ENCODE measurements around the gene S1PR3. TPM values are rescaled to one million over a fixed set of nuclear protein-coding genes. Genes with fewer than 3 reads are reported as not detected.

Gene S1PR3
- total RNA-seq, 4 donors from 2014 or later = 4.3 to 13.5 (median 5.6) TPM

DNA sequence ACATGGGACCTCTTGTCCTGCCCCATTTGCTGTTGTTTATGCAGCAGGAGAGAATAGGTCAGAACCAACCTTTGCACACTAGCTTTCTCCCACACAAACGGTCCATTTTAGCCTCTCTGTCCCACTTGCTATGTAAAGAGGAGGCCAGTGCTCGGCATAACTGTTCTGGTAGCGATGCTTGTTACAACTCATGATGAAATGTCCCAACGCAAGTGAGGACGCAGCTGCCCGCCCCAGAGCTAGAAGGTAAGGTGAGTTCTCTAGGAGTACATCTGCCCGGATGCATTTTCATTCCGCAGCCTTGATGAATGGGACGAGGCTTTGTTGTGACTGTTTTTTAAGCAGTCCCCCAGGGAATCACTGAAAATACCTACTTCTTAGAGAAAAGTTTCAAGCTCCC lies 14.1 kb downstream of the S1PR3 start:
- H3K27me3 ChIP-seq = no peaks in the 10 kb centered on the region
- H3K9me3 ChIP-seq = no peaks in the 10 kb centered on the region
- TF ChIP-seq, protein P1, sequence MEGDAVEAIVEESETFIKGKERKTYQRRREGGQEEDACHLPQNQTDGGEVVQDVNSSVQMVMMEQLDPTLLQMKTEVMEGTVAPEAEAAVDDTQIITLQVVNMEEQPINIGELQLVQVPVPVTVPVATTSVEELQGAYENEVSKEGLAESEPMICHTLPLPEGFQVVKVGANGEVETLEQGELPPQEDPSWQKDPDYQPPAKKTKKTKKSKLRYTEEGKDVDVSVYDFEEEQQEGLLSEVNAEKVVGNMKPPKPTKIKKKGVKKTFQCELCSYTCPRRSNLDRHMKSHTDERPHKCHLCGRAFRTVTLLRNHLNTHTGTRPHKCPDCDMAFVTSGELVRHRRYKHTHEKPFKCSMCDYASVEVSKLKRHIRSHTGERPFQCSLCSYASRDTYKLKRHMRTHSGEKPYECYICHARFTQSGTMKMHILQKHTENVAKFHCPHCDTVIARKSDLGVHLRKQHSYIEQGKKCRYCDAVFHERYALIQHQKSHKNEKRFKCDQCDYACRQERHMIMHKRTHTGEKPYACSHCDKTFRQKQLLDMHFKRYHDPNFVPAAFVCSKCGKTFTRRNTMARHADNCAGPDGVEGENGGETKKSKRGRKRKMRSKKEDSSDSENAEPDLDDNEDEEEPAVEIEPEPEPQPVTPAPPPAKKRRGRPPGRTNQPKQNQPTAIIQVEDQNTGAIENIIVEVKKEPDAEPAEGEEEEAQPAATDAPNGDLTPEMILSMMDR (IDR thresholded peaks at IDR 0.05) = no peak
- TF ChIP-seq POLR2AphosphoS5 (IDR thresholded peaks at IDR 0.05) (no peak), POLR2A (IDR thresholded peaks at IDR 0.05) (no peak), EP300 (IDR thresholded peaks at IDR 0.05) (no peak)
- H3K4me3 ChIP-seq = no peak overlapping the region
- 94% methylated on average over 9 of the region's 9 CpGs for WGBS
- no peaks in the 10 kb centered on the region for H3K36me3 ChIP-seq
- H3K27ac ChIP-seq = no peak overlapping the region
- H3K4me1 ChIP-seq = peaks cover 22% of the 10 kb centered on the region
- DNase-seq (ENCODE audit: low spot score in 2 of 2) = no peak

DNA sequence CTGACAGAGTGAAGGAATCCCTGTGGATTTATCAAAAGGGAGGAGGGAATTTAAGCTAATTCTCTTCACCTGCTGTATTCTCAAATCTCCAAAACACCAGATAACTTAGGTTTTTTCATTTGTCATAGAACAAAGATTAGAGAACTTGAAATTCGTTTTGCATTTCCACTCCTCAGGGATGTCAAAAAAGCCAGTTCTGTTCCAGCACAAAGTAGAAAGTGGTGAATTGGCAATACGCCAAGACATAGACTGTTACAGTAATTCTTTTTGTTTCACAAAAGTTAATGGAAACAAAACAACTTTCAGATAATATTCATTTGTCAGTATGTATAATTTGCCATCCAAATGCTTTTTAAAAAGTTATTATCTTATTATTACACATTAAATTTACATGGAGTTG lies 15.0 kb downstream of the S1PR3 start:
- H3K36me3 ChIP-seq = no peaks in the 10 kb centered on the region
- peaks cover 13% of the 10 kb centered on the region for H3K4me1 ChIP-seq
- no peak overlapping the region for H3K4me3 ChIP-seq
- H3K27ac ChIP-seq = no peak overlapping the region
- H3K9me3 ChIP-seq = no peaks in the 10 kb centered on the region
- H3K27me3 ChIP-seq = no peaks in the 10 kb centered on the region
- no peak for DNase-seq (ENCODE audit: low spot score in 2 of 2)
- TF ChIP-seq, protein P1 (IDR thresholded peaks at IDR 0.05) = no peak
- no peak for TF ChIP-seq POLR2A (IDR thresholded peaks at IDR 0.05)
- no peak for TF ChIP-seq POLR2AphosphoS5 (IDR thresholded peaks at IDR 0.05)
- no peak for TF ChIP-seq EP300 (IDR thresholded peaks at IDR 0.05)
- 13% methylated on average over 2 of the region's 2 CpGs for WGBS

DNA sequence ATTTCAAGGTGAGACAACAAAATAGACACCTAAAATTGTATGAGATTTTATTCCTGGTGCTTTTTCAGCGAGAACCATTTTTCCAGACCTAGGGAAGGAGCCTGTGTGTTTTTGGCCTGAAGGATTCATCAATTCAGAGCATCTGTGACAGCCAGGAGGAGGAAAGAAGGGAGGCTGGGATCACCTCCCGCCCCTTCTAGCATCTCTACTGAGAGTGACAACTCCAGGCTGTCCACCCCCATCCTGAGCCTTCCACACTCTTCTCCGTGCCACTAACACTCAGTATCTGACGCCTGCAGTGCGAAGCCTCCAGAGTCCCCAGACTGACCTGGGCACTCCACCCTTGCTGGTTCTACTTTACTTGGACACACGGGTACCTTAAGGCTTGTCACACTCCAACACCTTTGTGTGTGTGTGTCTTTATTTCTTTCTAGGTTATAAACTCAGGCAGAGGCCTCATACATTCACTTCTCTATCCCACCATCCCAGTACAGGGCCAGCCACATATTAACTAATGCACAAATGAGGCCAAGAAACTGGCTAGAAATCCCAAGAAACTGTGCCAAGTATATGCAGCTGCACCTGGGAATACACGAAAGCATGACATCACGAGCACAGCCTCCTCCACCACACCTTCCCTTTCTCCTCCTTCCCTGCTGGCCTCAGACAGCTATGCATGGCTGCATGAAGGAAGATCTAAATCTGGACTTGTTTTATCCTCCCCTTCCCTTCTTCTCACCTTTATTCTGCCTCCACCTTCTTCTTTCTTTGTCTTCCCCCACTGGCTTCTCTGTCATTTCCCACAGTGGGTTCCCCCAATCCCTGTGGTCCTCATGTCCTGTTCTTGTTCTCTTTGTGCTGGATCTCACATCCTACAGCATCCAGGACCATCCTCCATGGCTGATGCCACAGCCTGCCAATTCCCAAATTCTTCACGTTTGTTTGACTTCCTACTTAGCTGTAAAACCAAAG lies 16.0 kb downstream of the S1PR3 start:
- H3K9me3 ChIP-seq = no peaks in the 10 kb centered on the region
- no peak overlapping the region for H3K4me3 ChIP-seq
- no peak for DNase-seq (ENCODE audit: low spot score in 2 of 2)
- TF ChIP-seq POLR2AphosphoS5 (IDR thresholded peaks at IDR 0.05) (no peak), EP300 (IDR thresholded peaks at IDR 0.05) (no peak), POLR2A (IDR thresholded peaks at IDR 0.05) (no peak)
- TF ChIP-seq, protein P1 (IDR thresholded peaks at IDR 0.05) = no peak
- peaks cover 7% of the 10 kb centered on the region for H3K4me1 ChIP-seq
- no peaks in the 10 kb centered on the region for H3K27me3 ChIP-seq
- no peak overlapping the region for H3K27ac ChIP-seq
- H3K36me3 ChIP-seq = no peaks in the 10 kb centered on the region
- 67% methylated on average over 9 of the region's 9 CpGs for WGBS

DNA sequence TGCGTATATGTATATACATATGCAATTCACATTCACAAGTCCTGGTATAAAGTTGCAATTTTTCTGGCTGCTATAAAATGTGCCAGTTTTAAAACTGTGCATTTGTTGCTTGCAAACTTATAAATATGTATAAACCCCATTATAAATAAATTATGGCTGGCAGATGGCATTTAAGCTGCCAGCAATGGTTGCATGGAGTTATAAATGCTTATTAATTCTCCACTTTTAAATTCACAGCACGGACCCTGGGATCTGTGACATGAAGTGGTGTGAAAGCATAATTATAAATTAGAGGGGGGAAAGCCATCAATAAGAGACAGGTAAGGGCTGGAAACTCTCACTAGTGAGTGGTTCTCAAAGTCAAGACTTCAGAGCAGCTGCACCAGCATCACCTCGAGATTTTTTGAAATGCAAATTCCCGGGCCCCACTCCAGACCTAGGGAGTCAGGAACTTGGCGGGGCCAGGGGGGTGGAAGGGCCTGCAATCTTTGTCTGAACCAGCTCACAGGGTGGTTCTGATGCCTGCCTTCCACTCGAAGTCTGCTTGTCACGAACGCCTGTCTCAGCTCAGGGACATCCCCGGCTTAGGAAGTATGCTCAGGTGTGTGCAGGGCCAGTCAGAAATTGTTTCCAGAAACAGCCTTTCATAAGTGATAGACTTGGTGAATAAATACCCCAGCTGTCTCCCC lies 16.9 kb downstream of the S1PR3 start:
- Histone ChIP-seq H3K36me3 (no peaks in the 10 kb centered on the region), H3K27me3 (no peaks in the 10 kb centered on the region), H3K4me3 (no peak overlapping the region), H3K9me3 (no peaks in the 10 kb centered on the region), H3K27ac (no peak overlapping the region), H3K4me1 (peaks cover 7% of the 10 kb centered on the region)
- WGBS = 87% methylated on average over 6 of the region's 9 CpGs
- no peak for TF ChIP-seq EP300 (IDR thresholded peaks at IDR 0.05)
- no peak for TF ChIP-seq POLR2AphosphoS5 (IDR thresholded peaks at IDR 0.05)
- DNase-seq (ENCODE audit: low spot score in 2 of 2) = no peak

DNA sequence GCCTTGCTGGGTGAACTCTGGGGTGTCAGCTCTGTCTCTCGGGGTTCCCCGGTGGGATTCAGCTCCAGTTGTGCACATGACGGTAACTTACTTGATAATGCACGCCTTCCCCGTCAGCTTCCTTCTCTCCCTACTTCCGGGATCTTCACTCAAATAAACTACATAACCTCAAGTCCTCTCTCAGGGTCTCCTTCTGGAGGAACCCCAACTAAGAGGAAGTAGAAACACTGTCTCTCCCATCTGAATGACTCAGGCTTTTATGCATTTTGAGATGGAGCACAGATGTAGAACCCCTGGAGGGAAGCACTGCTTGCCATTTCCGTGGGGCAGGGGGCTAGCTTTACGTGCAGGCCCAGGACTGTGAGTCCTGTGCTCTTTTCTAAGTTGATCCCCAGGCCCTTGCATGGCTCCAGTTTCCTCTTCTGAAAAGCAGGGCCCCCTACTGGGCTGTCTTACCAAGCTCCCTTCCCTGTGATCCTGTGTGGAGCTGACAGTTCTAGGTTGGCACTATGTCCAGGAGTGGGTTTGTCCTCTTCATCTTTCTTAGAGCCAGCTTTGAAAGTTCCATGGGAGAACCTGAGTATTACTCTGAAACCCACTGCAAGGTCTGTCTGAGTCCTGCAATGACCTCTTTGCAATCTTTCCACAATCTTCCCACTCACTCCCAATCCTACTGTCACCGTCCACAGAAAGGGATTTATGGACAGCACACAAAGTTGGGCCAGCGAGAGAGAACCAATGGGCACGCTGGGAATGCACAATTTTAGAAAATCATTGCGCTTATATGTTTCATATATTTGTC lies 17.7 kb downstream of the S1PR3 start:
- TF ChIP-seq EP300 (IDR thresholded peaks at IDR 0.05) (no peak), POLR2AphosphoS5 (IDR thresholded peaks at IDR 0.05) (no peak)
- TF ChIP-seq, protein P1 (IDR thresholded peaks at IDR 0.05) = no peak
- Histone ChIP-seq H3K4me3 (no peak overlapping the region), H3K4me1 (peaks cover 7% of the 10 kb centered on the region), H3K36me3 (no peaks in the 10 kb centered on the region), H3K27me3 (no peaks in the 10 kb centered on the region), H3K27ac (no peak overlapping the region), H3K9me3 (no peaks in the 10 kb centered on the region)
- DNase-seq (ENCODE audit: low spot score in 2 of 2) = no peak
- WGBS = 76% methylated on average over 12 of the region's 12 CpGs
